Stimulated activated CD8-positive, alpha-beta memory T cell treated with anti-CD3 and anti-CD28 coated beads, Interleukin-12 subunit alpha, Interleukin-12 subunit beta, amount 100 ng/mL, for 24 hours (primary cell): ENCODE results near the gene LRFN5.

Experiments used
- DNase-seq: peaks from one replicate; pipeline ENCODE4 v3.0.0-alpha.2; 2020; ENCODE audit errors: extremely low read depth

Gene LRFN5

GRCh38 chr14:41773536-41774279, 167.0 kb downstream of the LRFN5 start:
- no peak for DNase-seq

GRCh38 chr14:41782511-41782910, 175.8 kb downstream of the LRFN5 start:
- no peak for DNase-seq

GRCh38 chr14:41783403-41783802, 176.7 kb downstream of the LRFN5 start:
- no peak for DNase-seq

- DNase-seq = no peak
These were observed 179.0 kb downstream of the LRFN5 start for GRCh38 chr14:41785696-41786095.

GRCh38 chr14:41799817-41800216, 193.1 kb downstream of the LRFN5 start:
- DNase-seq = no peak

GRCh38 chr14:41805633-41806032, 199.0 kb downstream of the LRFN5 start:
- DNase-seq = no peak

- DNase-seq = no peak
These were observed 199.8 kb downstream of the LRFN5 start for GRCh38 chr14:41806366-41806975.

- no peak for DNase-seq
These were observed 203.7 kb downstream of the LRFN5 start for GRCh38 chr14:41810362-41810761.

GRCh38 chr14:41817626-41818025, 210.9 kb downstream of the LRFN5 start:
- no peak for DNase-seq

- DNase-seq = no peak
These were observed 217.8 kb downstream of the LRFN5 start for GRCh38 chr14:41824441-41824840.

GRCh38 chr14:41825622-41826021, 218.9 kb downstream of the LRFN5 start:
- no peak for DNase-seq

GRCh38 chr14:41830714-41831406, 224.2 kb downstream of the LRFN5 start:
- no peak for DNase-seq

- no peak for DNase-seq
These were observed 233.0 kb downstream of the LRFN5 start for GRCh38 chr14:41839661-41840060.

GRCh38 chr14:41859336-41859735, 252.7 kb downstream of the LRFN5 start:
- DNase-seq = no peak

GRCh38 chr14:41860586-41860985, 253.9 kb downstream of the LRFN5 start:
- no peak for DNase-seq

- DNase-seq = no peak
These were observed 259.2 kb downstream of the LRFN5 start for GRCh38 chr14:41865894-41866293.

GRCh38 chr14:41868396-41868795, 261.7 kb downstream of the LRFN5 start:
- no peak for DNase-seq

- DNase-seq = no peak
These were observed 266.4 kb downstream of the LRFN5 start for GRCh38 chr14:41872931-41873685.

GRCh38 chr14:41873686-41874317, 267.1 kb downstream of the LRFN5 start:
- no peak for DNase-seq

- DNase-seq = no peak
These were observed 268.4 kb downstream of the LRFN5 start for GRCh38 chr14:41875116-41875515.

- DNase-seq = no peak
These were observed 271.6 kb downstream of the LRFN5 start for GRCh38 chr14:41878321-41878720.

GRCh38 chr14:41891624-41892023, 284.9 kb downstream of the LRFN5 start:
- no peak for DNase-seq
